ENCODE data around the gene CD19. TPM values are rescaled to one million over a fixed set of nuclear protein-coding genes. Genes with fewer than 3 reads are reported as not detected.

Gene CD19
- total RNA-seq, 1 donor from 2014 or later, result not detected

DNA sequence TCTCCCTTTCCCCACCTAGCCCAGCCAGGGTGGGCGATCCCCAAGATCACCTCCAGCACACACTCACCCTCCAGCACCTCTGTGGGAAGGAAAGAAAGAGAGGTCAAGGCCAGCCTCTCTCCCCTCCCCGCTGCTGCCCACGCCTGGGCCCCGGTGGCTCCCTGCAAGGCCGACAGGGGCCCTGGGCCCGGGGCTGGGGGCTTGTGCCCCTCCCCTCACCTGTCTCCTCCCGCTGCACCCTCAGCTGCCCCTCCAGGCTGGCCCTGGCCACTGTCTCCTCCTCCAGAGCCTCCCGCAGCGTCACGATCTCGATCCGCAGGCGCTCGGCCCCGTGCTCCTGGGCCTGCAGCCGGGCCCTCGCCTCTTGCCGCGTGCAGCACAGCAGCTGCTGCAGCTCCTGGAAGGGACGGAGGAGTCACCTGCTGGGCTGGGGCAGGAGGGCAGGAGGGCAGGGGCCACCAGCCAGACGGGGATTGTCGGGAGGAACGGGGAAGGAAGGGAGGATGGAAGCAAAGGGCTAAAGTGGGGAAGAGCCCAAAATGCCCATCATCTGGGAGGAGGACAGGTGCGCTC lies 25.9 kb upstream of the CD19 start:
- no peak for DNase-seq (ENCODE audit: extremely low spot score in 2 of 2)
- peaks cover 0 to 28% of the 10 kb centered on the region in 2 donors for H3K36me3 ChIP-seq
- intact Hi-C loops (cut with DNase I), result no loop called here
- H3K4me1 ChIP-seq, result no peaks in the 10 kb centered on the region
- no peaks in the 10 kb centered on the region for H3K27me3 ChIP-seq
- no peak overlapping the region for H3K4me3 ChIP-seq
- H3K9me3 ChIP-seq, result no peaks in the 10 kb centered on the region
- H3K27ac ChIP-seq, result no peak overlapping the region
- TF ChIP-seq POLR2AphosphoS5 (IDR thresholded peaks at IDR 0.05; ENCODE audit: insufficient read depth in 1 of 2, low read depth in 1 of 2) (no peak), POLR2A (IDR thresholded peaks at IDR 0.05) (no peak)
- TF ChIP-seq, protein P1, sequence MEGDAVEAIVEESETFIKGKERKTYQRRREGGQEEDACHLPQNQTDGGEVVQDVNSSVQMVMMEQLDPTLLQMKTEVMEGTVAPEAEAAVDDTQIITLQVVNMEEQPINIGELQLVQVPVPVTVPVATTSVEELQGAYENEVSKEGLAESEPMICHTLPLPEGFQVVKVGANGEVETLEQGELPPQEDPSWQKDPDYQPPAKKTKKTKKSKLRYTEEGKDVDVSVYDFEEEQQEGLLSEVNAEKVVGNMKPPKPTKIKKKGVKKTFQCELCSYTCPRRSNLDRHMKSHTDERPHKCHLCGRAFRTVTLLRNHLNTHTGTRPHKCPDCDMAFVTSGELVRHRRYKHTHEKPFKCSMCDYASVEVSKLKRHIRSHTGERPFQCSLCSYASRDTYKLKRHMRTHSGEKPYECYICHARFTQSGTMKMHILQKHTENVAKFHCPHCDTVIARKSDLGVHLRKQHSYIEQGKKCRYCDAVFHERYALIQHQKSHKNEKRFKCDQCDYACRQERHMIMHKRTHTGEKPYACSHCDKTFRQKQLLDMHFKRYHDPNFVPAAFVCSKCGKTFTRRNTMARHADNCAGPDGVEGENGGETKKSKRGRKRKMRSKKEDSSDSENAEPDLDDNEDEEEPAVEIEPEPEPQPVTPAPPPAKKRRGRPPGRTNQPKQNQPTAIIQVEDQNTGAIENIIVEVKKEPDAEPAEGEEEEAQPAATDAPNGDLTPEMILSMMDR (IDR thresholded peaks at IDR 0.05), result no peak

DNA sequence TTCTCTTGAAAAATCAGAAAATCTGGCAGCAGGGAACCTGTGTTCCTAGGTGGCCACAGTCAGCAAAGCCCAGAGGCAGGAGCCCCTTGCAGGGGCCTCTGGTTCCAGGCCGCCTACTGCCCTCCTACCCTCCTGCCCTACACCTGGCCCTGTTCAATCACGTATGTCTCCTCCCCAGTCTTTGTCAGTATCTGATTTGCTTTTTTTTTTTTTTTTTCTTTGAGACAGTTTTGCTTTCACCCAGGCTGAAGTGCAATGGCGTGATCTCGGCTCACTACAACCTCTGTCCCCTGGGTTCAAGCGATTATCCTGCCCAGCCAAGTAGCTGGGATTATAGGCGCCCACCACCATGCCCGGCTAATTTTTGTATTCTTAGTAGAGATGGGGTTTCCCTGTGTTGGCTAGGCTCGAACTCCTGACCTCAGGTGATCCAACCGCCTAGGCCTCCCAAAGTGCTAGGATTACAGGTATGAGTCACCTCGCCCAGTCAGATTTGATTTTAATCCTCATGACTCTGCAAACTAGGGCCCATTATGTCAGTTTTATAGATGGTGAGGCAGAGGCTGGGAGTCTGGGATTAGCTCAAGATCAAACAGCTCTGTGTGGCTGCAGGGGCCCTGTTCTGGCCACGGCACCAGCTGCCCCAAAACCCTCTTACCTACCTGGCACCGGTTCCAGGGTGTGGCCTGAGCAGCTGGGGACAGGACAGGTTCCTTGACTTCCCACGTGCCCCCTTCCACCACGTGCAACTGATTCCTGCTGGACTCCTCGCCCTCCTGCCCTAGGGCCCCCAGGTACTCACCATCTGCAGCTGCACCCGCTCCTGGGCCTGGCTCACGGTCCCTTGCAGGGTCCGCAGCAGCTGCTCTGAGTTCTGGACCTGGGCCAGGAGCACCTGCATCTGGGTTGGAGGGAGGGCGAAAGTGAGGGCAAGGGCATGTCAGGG lies 21.4 kb upstream of the CD19 start:
- H3K4me3 ChIP-seq, result no peak overlapping the region
- H3K4me1 ChIP-seq, result no peaks in the 10 kb centered on the region
- peaks cover 0 to 38% of the 10 kb centered on the region in 2 donors for H3K36me3 ChIP-seq
- no peak overlapping the region for H3K27ac ChIP-seq
- no peak for TF ChIP-seq POLR2A (IDR thresholded peaks at IDR 0.05)
- TF ChIP-seq, protein P1 (IDR thresholded peaks at IDR 0.05), result no peak
- no peak for TF ChIP-seq POLR2AphosphoS5 (IDR thresholded peaks at IDR 0.05; ENCODE audit: insufficient read depth in 1 of 2, low read depth in 1 of 2)
- H3K9me3 ChIP-seq, result no peaks in the 10 kb centered on the region
- intact Hi-C loops (cut with DNase I), result no loop called here
- H3K27me3 ChIP-seq, result no peaks in the 10 kb centered on the region
- no peak for DNase-seq (ENCODE audit: extremely low spot score in 2 of 2)

DNA sequence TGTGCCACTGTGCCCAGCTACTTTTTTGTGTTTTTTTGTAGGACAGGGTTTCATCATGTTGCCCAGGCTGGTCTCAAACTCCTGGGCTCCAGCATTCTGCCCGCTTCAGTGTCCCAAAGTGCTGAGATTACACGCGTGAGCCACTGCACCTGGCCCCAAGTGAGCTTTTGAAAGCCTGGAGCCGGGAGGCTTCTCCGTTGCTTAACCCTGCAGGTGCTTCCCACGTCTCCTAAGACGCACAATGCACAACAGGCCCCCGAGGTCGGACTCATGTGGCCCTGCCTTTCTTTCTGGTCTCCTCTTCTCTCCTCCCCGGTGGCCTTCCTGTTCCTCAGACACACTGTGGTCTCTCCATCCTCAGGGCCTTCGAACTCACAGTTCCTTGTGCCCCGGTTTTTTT lies 19.2 kb upstream of the CD19 start:
- no peak overlapping the region for H3K27ac ChIP-seq
- TF ChIP-seq, protein P1 (IDR thresholded peaks at IDR 0.05), result no peak
- TF ChIP-seq POLR2A (IDR thresholded peaks at IDR 0.05), result no peak
- no peak for TF ChIP-seq POLR2AphosphoS5 (IDR thresholded peaks at IDR 0.05; ENCODE audit: insufficient read depth in 1 of 2, low read depth in 1 of 2)
- no peak for DNase-seq (ENCODE audit: extremely low spot score in 2 of 2)
- H3K36me3 ChIP-seq, result peaks cover 0 to 37% of the 10 kb centered on the region in 2 donors
- intact Hi-C loops (cut with DNase I), result no loop called here
- H3K4me3 ChIP-seq, result no peak overlapping the region
- H3K9me3 ChIP-seq, result no peaks in the 10 kb centered on the region
- H3K4me1 ChIP-seq, result no peaks in the 10 kb centered on the region
- H3K27me3 ChIP-seq, result no peaks in the 10 kb centered on the region

DNA sequence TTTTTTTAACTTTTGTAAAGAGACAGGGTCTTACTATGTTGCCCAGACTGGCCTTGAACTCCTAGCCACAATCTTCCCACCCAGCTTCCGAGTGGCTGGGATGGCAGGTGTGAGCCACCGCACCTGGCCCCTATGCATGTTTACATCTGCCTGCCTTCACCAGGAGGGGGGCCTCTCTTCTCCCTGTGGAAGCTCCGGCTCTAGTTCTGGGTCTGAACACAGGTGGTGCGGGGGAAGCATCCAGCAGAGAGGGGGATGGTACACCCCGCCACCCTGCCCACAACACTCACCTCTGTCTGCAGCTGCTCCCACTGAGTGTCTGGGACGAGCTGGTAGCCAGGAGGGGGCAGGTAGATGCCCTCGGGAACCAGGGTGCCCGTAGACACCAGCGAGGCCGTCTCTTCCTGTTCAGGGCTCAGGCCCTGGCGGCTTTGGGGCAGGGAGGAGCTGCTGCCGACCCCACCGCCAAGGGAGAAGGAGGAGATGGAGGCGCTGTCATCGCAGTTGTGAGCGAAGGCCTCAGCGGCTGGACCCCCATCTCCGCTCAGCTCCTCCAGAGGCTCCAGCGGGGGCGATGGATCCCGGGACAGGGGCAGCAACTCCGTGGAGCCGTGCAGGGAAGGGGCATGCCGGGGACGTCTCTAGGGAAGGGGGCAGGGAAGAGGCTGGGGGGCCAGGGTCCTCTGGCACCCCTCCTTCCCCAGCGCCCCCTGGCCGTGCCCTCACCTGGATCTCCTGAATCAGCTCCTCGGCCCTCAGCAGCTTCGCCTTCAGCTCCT lies 17.6 kb upstream of the CD19 start:
- no peak overlapping the region for H3K4me3 ChIP-seq
- no peaks in the 10 kb centered on the region for H3K9me3 ChIP-seq
- DNase-seq (ENCODE audit: extremely low spot score in 2 of 2), result no peak
- TF ChIP-seq POLR2A (IDR thresholded peaks at IDR 0.05), result no peak
- TF ChIP-seq, protein P1 (IDR thresholded peaks at IDR 0.05), result no peak
- no peak for TF ChIP-seq POLR2AphosphoS5 (IDR thresholded peaks at IDR 0.05; ENCODE audit: insufficient read depth in 1 of 2, low read depth in 1 of 2)
- intact Hi-C loops (cut with DNase I), result no loop called here
- H3K27ac ChIP-seq, result no peak overlapping the region
- peaks cover 0 to 30% of the 10 kb centered on the region in 2 donors for H3K36me3 ChIP-seq
- H3K4me1 ChIP-seq, result no peaks in the 10 kb centered on the region
- no peaks in the 10 kb centered on the region for H3K27me3 ChIP-seq
